H9 (cell line): Measurements from ENCODE around the gene MRLN. TPM values are rescaled to one million over a fixed set of nuclear protein-coding genes. Genes with fewer than 3 reads are reported as not detected.

Experiments used
- DNase-seq: peaks from one replicate; pipeline ENCODE4 v3.0.0-alpha.2; 2017
- H2AFZ ChIP-seq: one replicate; pipeline ENCODE4 v1.6.1; 2013; ENCODE audit warnings: mild to moderate bottlenecking, low read length, control low read depth, moderate library complexity
- H2AK5ac ChIP-seq: 2 replicates; pipeline ENCODE4 v1.6.1; 2013; ENCODE audit warnings: low read length, control low read depth, mixed read lengths; ENCODE audit not compliant: insufficient read length
- H2BK120ac ChIP-seq: one replicate; pipeline ENCODE4 v1.6.1; 2013; ENCODE audit warnings: low read depth, mild to moderate bottlenecking, low read length, control low read depth, inconsistent platforms; ENCODE audit not compliant: poor library complexity, severe bottlenecking
- H2BK12ac ChIP-seq: 2 replicates; pipeline ENCODE4 v1.6.1; 2013; ENCODE audit warnings: low read length, control low read depth, mixed read lengths, low read depth; ENCODE audit not compliant: insufficient read length
- H2BK15ac ChIP-seq: 2 replicates; pipeline ENCODE4 v1.6.1; 2013; ENCODE audit warnings: low read depth, low read length, control low read depth
- H2BK20ac ChIP-seq: one replicate; pipeline ENCODE4 v1.6.1; 2013; ENCODE audit warnings: low read depth, mild to moderate bottlenecking, low read length, control low read depth, inconsistent platforms; ENCODE audit not compliant: poor library complexity, severe bottlenecking
- H2BK5ac ChIP-seq: 2 replicates; pipeline ENCODE4 v1.6.1; 2013; ENCODE audit warnings: low read length, control low read depth, mixed read lengths; ENCODE audit not compliant: insufficient read length
- H3K14ac ChIP-seq: 2 replicates; pipeline ENCODE4 v1.6.1; 2013; ENCODE audit warnings: low read length, control low read depth; ENCODE audit not compliant: insufficient read depth
- H3K18ac ChIP-seq: 2 replicates; pipeline ENCODE4 v1.6.1; 2013; ENCODE audit warnings: low read depth, mild to moderate bottlenecking, mixed read lengths, low read length, control low read depth; ENCODE audit not compliant: insufficient read length
- H3K23ac ChIP-seq: 2 replicates; pipeline ENCODE4 v1.6.1; 2013; ENCODE audit warnings: low read length, control low read depth, mixed read lengths, low read depth; ENCODE audit not compliant: insufficient read length
- H3K23me2 ChIP-seq: 2 replicates; pipeline ENCODE4 v1.6.1; 2013; ENCODE audit warnings: low read depth, mild to moderate bottlenecking, mixed read lengths, low read length, control low read depth; ENCODE audit not compliant: insufficient read length, poor library complexity, severe bottlenecking
- H3K27ac ChIP-seq: 2 replicates; pipeline ENCODE4 v1.5.1; 2013; ENCODE audit warnings: low read length, control low read depth, mixed read lengths, low read depth; ENCODE audit not compliant: insufficient read length
- H3K27me3 ChIP-seq: 2 replicates; pipeline ENCODE4 v1.6.1; 2013; ENCODE audit warnings: low read length, control low read depth, inconsistent platforms; ENCODE audit not compliant: insufficient read depth
- H3K4ac ChIP-seq: 2 replicates; pipeline ENCODE4 v1.6.1; 2013; ENCODE audit warnings: low read depth, mild to moderate bottlenecking, control low read depth, inconsistent platforms, low read length, moderate library complexity
- H3K4me1 ChIP-seq: 2 replicates; pipeline ENCODE4 v1.6.1; 2013; ENCODE audit warnings: low read length, control low read depth, inconsistent platforms; ENCODE audit not compliant: insufficient read depth
- H3K4me2 ChIP-seq: 2 replicates; pipeline ENCODE4 v1.6.1; 2013; ENCODE audit warnings: low read length, control low read depth, mixed read lengths; ENCODE audit not compliant: insufficient read length, insufficient read depth
- H3K56ac ChIP-seq: 2 replicates; pipeline ENCODE4 v1.6.1; 2013; ENCODE audit warnings: low read depth, mild to moderate bottlenecking, mixed read lengths, low read length, control low read depth; ENCODE audit not compliant: insufficient read length
- H3K79me1 ChIP-seq: 2 replicates; pipeline ENCODE4 v1.6.1; 2013; ENCODE audit warnings: low read depth, mild to moderate bottlenecking, moderate library complexity, low read length, control low read depth, inconsistent platforms; ENCODE audit not compliant: insufficient read depth, poor library complexity, severe bottlenecking
- H3K79me2 ChIP-seq: 2 replicates; pipeline ENCODE4 v1.6.1; 2013; ENCODE audit warnings: low read length, control low read depth, inconsistent platforms; ENCODE audit not compliant: insufficient read depth
- H3K9ac ChIP-seq: 2 replicates; pipeline ENCODE4 v1.6.1; 2013; ENCODE audit warnings: low read length, control low read depth, mixed read lengths; ENCODE audit not compliant: insufficient read length; ENCODE audit errors: extremely low read depth
- H3K9me3 ChIP-seq: one replicate; pipeline ENCODE4 v1.6.1; 2013; ENCODE audit warnings: low read depth, low read length, inconsistent platforms; ENCODE audit not compliant: control insufficient read depth
- H3T11ph ChIP-seq: one replicate; pipeline ENCODE4 v1.6.1; 2013; ENCODE audit warnings: mild to moderate bottlenecking, low read length, control low read depth, inconsistent platforms
- H4K20me1 ChIP-seq: one replicate; pipeline ENCODE4 v1.6.1; 2013; ENCODE audit not compliant: control insufficient read depth, insufficient read length, insufficient read depth
- H4K5ac ChIP-seq: 2 replicates; pipeline ENCODE4 v1.6.1; 2013; ENCODE audit warnings: low read depth, mild to moderate bottlenecking, mixed read lengths, low read length, control low read depth; ENCODE audit not compliant: insufficient read length
- H4K8ac ChIP-seq: replicated peaks from 2 replicates; pipeline ENCODE4 v1.6.1; 2013; ENCODE audit warnings: low read length, control low read depth, mixed read lengths, low read depth; ENCODE audit not compliant: insufficient read length
- H4K91ac ChIP-seq: 2 replicates; pipeline ENCODE4 v1.6.1; 2013; ENCODE audit warnings: low read depth, mild to moderate bottlenecking, moderate library complexity, mixed read lengths, low read length, control low read depth; ENCODE audit not compliant: insufficient read length
- H3K27ac Mint-ChIP-seq, 3 experiments: 2 replicates in 2 of 3; 3 replicates in 1 of 3; pipeline ENCODE4 v1.8.0; 2020 to 2021; ENCODE audit warnings: mixed read lengths in 3 of 3, mild to moderate bottlenecking in 1 of 3, moderate library complexity in 1 of 3
- H3K27me3 Mint-ChIP-seq: 2 replicates; pipeline ENCODE4 v1.8.0; 2021; ENCODE audit warnings: low read depth, mild to moderate bottlenecking, moderate library complexity, mixed read lengths
- H3K36me3 Mint-ChIP-seq, 3 experiments: 2 replicates in 2 of 3; 3 replicates in 1 of 3; pipeline ENCODE4 v1.8.0; 2020 to 2021; ENCODE audit warnings: low read depth in 3 of 3, mixed read lengths in 3 of 3; ENCODE audit not compliant: insufficient read depth in 1 of 3
- H3K4me1 Mint-ChIP-seq, 2 experiments: 2 replicates each; pipeline ENCODE4 v1.8.0; 2020; ENCODE audit warnings: mixed read lengths in 2 of 2
- H3K4me3 Mint-ChIP-seq, 2 experiments: 2 replicates in 1 of 2; 3 replicates in 1 of 2; pipeline ENCODE4 v1.8.0; 2020 to 2021; ENCODE audit warnings: mild to moderate bottlenecking in 2 of 2, mixed read lengths in 2 of 2, moderate library complexity in 1 of 2
- H3K9me3 Mint-ChIP-seq, 2 experiments: 2 replicates in 1 of 2; 3 replicates in 1 of 2; pipeline ENCODE4 v1.8.0; 2020; ENCODE audit warnings: mild to moderate bottlenecking in 2 of 2, mixed read lengths in 2 of 2, moderate library complexity in 1 of 2
- CTCF ChIP-seq: fragments of 200-600 bp; sonication (generic); conservative IDR thresholded peaks from 3 replicates; pipeline ENCODE4 v1.8.0; 2021; ENCODE audit warnings: antibody characterized with exemption, mild to moderate bottlenecking
- WGBS: extraction: QIAGEN DNeasy Blood & Tissue Kit; methylation state at CpG from one replicate; pipeline ENCODE4 v1.1.7; 2013; ENCODE audit warnings: missing lambda C conversion rate, low lambda C conversion rate, mixed read lengths; ENCODE audit not compliant: insufficient read length; ENCODE audit errors: extremely low coverage; 5-methylcytosine and 5-hydroxymethylcytosine counted together
- total RNA-seq: library from RNA; stranded (reverse); gene quantifications from 2 replicates; pipeline ENCODE4 v1.2.1, GENCODE V29; 2021

Gene MRLN
- total RNA-seq, 1 experiment from 2014 or later = not detected

- H2AFZ ChIP-seq = no peak overlapping the region
- no peak overlapping the region for H2BK12ac ChIP-seq
- H3K9ac ChIP-seq = no peak overlapping the region
- H3K9me3 ChIP-seq = no peaks in the 10 kb centered on the region
- H2BK5ac ChIP-seq = no peak overlapping the region
- H3T11ph ChIP-seq = no peak overlapping the region
- no peak overlapping the region for H3K18ac ChIP-seq
- TF ChIP-seq CTCF = no peak
- no peak overlapping the region for H2BK20ac ChIP-seq
- H3K4me1 ChIP-seq = no peaks in the 10 kb centered on the region
- no peak for DNase-seq
- Mint-ChIP-seq H3K27me3 (peaks cover 7% of the 10 kb centered on the region), H3K27ac (peak overlapping the region in 1 of 3 experiments; percentile 52; a peak in 2 of 7 replicates), H3K4me3 (no peak overlapping the region), H3K9me3 (peaks cover 0 to 3% of the 10 kb centered on the region in 2 experiments; a peak in 1 of 5 replicates), H3K4me1 (peaks cover 16 to 41% of the 10 kb centered on the region in 2 experiments), H3K36me3 (peaks cover 6 to 57% (median 11%) of the 10 kb centered on the region in 3 experiments)
- no peak overlapping the region for H3K27ac ChIP-seq
- H3K79me2 ChIP-seq = no peaks in the 10 kb centered on the region
- no peak overlapping the region for H3K4me2 ChIP-seq
- no peak overlapping the region for H3K23ac ChIP-seq
- no peak overlapping the region for H2AK5ac ChIP-seq
- H3K79me1 ChIP-seq = no peaks in the 10 kb centered on the region
- no peak overlapping the region for H3K56ac ChIP-seq
- H3K4ac ChIP-seq = no peak overlapping the region
- no peak overlapping the region for H4K8ac ChIP-seq
- no peaks in the 10 kb centered on the region for H3K27me3 ChIP-seq
- no CpG with 5 or more reads among the region's 4 CpGs for WGBS
- H3K23me2 ChIP-seq = no peaks in the 10 kb centered on the region
- no peaks in the 10 kb centered on the region for H4K20me1 ChIP-seq
- no peak overlapping the region for H3K14ac ChIP-seq
- no peak overlapping the region for H2BK120ac ChIP-seq
- H4K91ac ChIP-seq = no peak overlapping the region
- no peak overlapping the region for H4K5ac ChIP-seq
- no peak overlapping the region for H2BK15ac ChIP-seq
These were observed 50.9 kb downstream of the MRLN start for GRCh38 chr10:59702347-59702746.
